Measurements from ENCODE around the gene MAP1LC3C.

Gene MAP1LC3C

GRCh38 chr1:241999026-241999425 is at the start of gene MAP1LC3C:
TSS of gene MAP1LC3C (minus strand) at chr1:241999098. CDS start at chr1:241999008, 90 bp downstream.
- no peak for DNase-seq

- no peak for DNase-seq
Observed at GRCh38 chr1:242043165-242043564, 44.3 kb upstream of the MAP1LC3C start.

- no peak for DNase-seq
Observed at GRCh38 chr1:242034392-242034791, 35.5 kb upstream of the MAP1LC3C start.

- DNase-seq = no peak
Observed at GRCh38 chr1:242033447-242033846, 34.5 kb upstream of the MAP1LC3C start.

- no peak for DNase-seq
Observed at GRCh38 chr1:242030071-242030470, 31.2 kb upstream of the MAP1LC3C start.

GRCh38 chr1:242025681-242026080 is 26.8 kb upstream of the MAP1LC3C start:
- DNase-seq = no peak

GRCh38 chr1:242023805-242024204 is 24.9 kb upstream of the MAP1LC3C start:
- no peak for DNase-seq

- DNase-seq = no peak
Observed at GRCh38 chr1:242019018-242019417, 20.1 kb upstream of the MAP1LC3C start.

GRCh38 chr1:242017580-242018233 is 18.8 kb upstream of the MAP1LC3C start:
- peak; percentile 68 for DNase-seq

- no peak for DNase-seq
Observed at GRCh38 chr1:242016479-242016878, 17.6 kb upstream of the MAP1LC3C start.

- no peak for DNase-seq
Observed at GRCh38 chr1:242011894-242012660, 13.2 kb upstream of the MAP1LC3C start.

- no peak for DNase-seq
Observed at GRCh38 chr1:242008826-242009495, 10.1 kb upstream of the MAP1LC3C start.

- DNase-seq = no peak
Observed at GRCh38 chr1:242006976-242007375, 8.1 kb upstream of the MAP1LC3C start.

- DNase-seq = no peak
Observed at GRCh38 chr1:242005866-242006535, 7.1 kb upstream of the MAP1LC3C start.

- DNase-seq = no peak
Observed at GRCh38 chr1:242004751-242005495, 6.0 kb upstream of the MAP1LC3C start.

GRCh38 chr1:242002510-242002909 is 3.6 kb upstream of the MAP1LC3C start:
- DNase-seq = no peak

GRCh38 chr1:242002072-242002471 is 3.2 kb upstream of the MAP1LC3C start:
- DNase-seq = no peak

GRCh38 chr1:242000434-242000833 is 1.5 kb upstream of the MAP1LC3C start:
- DNase-seq = no peak

- DNase-seq = peak; percentile 79
Observed at GRCh38 chr1:241998412-241998921, 431 bp downstream of the MAP1LC3C start.

GRCh38 chr1:241997401-241997998 is 1.4 kb downstream of the MAP1LC3C start:
- no peak for DNase-seq

- no peak for DNase-seq
Observed at GRCh38 chr1:241994171-241994570, 4.7 kb downstream of the MAP1LC3C start.

- no peak for DNase-seq
Observed at GRCh38 chr1:241992734-241993133, 6.2 kb downstream of the MAP1LC3C start.

All from activated effector memory CD4-positive, alpha-beta T cell treated with anti-CD3 and anti-CD28 coated beads, Interleukin-2, amount 50 U/mL, for 16 hours (primary cell).